ENCODE data around the gene GALNT10.

Gene GALNT10

DNA sequence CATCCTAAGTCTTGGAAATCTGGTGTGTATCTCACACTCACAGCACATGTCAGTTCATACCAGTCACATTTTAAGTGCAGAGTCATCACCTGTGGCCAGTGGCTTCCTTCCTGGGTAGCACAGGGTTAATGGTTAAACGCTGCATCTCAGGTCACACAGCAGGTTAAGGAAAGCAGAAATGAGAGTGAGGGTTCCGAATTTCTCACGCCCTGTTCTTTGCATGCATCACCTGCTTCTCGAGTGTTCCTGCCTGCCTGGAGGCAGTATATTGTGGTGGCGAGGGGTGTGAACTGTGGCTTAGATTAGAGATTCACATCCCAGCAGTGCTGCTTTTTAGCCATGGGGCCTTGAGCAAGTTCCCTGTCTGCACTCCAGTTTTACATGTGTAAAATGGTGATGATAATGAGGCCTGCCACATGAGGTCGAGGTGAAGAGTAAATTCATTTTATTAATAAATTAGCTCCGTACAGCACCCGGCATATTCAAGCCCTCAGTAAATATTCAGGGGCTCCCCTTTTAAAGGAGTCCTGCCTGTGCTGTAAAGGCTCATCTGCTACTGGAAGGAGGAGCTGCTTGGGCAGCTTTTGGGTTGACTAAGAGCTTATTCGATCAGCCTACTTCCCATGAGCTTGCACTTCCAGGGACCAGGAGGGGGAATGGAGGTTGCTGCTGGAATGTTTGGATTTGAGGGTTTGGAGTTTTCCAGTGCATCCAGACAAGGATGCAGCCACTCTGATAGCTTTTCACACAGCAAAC lies 194.1 kb downstream of the GALNT10 start:
- ATAC-seq (peak; percentile 44), DNase-seq (peak; percentile 8)

GRCh38 chr5:154385236-154385512 lies 194.6 kb downstream of the GALNT10 start:
- DNase-seq (peak; percentile 11), ATAC-seq (peak; percentile 10)

GRCh38 chr5:154386952-154387629 lies 196.6 kb downstream of the GALNT10 start:
- DNase-seq (no peak), ATAC-seq (no peak)

GRCh38 chr5:154388842-154389241 lies 198.3 kb downstream of the GALNT10 start:
- DNase-seq (no peak), ATAC-seq (no peak)

GRCh38 chr5:154390096-154390495 lies 199.6 kb downstream of the GALNT10 start:
- DNase-seq = no peak
- no peak for ATAC-seq

GRCh38 chr5:154390746-154391359 lies 200.3 kb downstream of the GALNT10 start:
- ATAC-seq (no peak), DNase-seq (no peak)

DNA sequence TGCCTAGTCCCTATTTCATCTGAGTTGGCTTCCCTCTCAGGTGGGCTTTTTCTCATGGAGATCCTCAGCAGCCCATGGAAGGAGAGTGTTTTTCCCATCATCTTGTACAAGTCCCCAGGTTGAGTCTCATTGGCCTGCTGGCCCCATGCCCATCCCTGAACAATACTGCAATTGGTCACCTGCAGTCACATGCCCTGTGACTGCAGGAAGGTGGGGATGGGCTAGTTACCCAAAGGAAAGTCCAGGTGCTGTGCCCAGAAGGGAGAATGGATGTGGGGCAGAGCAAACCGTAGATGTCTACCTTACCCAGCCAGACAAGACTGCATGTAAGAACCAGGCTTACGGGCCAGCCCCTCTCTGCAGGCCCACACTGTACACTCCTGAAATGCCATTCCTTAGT lies 201.3 kb downstream of the GALNT10 start:
- no peak for DNase-seq
- no peak for ATAC-seq

DNA sequence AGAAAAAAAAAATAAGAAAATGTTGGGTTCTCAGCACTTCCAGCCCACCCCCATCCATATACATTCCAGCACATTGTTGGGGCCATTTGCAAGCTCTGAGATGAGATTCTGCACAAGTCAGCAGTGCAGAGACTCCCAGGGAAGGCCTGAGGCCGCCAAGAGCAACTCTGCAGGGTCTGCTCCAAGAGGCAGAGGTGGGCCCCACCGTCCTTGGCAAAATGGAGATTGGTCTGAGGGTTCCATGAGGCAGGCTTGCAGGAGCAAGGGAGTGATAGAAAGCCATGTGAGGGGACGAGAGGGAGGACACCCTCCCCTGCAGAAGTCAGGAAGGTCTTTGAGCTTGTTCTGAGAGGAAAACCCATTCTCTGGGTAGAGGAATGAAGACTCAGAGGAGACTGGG lies 203.3 kb downstream of the GALNT10 start:
- ATAC-seq = no peak
- no peak for DNase-seq

DNA sequence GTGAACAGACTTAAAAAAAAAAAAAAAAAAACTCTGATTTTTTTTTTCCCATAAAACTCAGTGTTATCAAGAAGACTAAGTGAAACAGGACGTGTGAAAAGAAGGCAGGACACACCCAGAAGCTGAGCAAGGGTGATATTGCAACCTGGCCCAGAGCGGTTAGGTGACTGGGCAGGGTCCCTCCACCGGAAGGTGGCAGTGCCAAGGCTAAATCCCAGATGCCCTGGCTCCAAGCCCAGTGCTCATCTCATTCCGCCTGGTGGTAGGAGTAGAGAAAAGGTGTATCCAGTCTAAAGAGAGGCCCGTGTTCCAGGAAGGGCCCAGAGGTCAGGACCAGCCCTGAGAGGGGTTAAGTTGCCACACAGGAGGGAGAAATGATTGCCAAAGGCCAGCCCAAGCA lies 203.8 kb downstream of the GALNT10 start:
- ATAC-seq (no peak), DNase-seq (no peak)

GRCh38 chr5:154395407-154396106 lies 205.0 kb downstream of the GALNT10 start:
- DNase-seq (no peak), ATAC-seq (no peak)

- no peak for DNase-seq
- ATAC-seq = no peak
Measured at GRCh38 chr5:154396128-154396527, 205.6 kb downstream of the GALNT10 start.

GRCh38 chr5:154397652-154398406 lies 207.3 kb downstream of the GALNT10 start:
- DNase-seq (no peak), ATAC-seq (no peak)

GRCh38 chr5:154400678-154401077 lies 210.1 kb downstream of the GALNT10 start:
- no peak for DNase-seq
- no peak for ATAC-seq

- DNase-seq (no peak), ATAC-seq (no peak)
Measured at GRCh38 chr5:154401355-154401754, 210.8 kb downstream of the GALNT10 start.

DNA sequence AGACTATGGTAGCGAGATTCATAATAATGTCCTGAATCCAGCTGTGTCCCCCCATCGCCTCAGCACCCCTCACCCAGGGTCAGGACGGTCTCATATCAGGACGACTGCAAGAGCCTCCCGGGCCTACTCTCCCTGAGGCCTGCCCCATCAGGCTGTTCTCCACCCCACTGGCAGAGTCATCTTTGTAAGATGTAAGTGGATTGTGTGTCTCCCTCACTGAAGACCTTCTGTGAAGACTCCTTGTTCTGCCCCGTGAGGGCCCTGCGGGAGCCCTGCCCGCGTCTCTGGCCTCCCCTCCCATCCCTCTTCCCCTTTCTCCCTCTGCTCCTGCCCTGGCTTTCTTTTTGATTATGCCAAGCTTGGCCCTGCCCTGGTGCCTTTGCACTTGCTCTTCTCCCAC lies 211.4 kb downstream of the GALNT10 start:
- ATAC-seq (no peak), DNase-seq (no peak)

GRCh38 chr5:154402611-154403010 lies 212.1 kb downstream of the GALNT10 start:
- no peak for ATAC-seq
- no peak for DNase-seq

- ATAC-seq = no peak
- no peak for DNase-seq
Measured at GRCh38 chr5:154403234-154403633, 212.7 kb downstream of the GALNT10 start.

GRCh38 chr5:154403776-154404387 lies 213.3 kb downstream of the GALNT10 start:
- DNase-seq (no peak), ATAC-seq (no peak)

DNA sequence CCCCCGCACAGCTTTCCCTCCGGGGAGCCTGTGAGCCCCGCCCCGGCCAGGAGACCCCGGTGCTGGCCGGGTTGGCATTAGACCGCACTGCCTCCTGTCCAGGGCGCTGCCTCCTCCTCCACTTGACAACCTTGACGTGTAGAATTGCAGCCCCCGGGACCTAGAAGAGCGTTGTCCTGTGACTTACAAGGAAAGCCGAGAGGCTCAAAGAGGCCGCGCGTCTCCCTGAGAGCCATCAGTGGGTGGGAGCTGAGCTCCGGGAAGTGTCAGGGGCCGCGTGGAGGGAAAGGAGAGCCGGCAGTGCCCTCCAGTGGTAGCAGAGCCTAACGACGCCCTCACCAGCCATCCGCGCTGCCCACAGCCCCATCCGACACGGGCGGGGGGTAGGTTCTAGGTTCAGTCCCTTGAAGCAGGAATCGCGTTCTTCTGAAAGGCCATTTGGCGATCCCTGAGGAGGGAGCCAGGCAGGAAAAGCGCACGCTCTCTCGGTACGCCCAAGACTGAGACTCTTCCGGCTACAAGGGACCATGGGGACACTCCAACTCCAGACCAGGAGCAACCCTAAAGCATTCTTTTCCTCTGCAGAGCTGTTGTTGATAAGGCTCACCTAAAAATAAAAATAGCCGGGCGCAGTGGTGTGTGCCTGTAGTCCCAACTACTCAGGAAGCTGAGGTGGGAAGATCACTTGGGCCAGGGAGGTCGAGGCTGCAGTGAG lies 214.7 kb downstream of the GALNT10 start:
- DNase-seq (peak; percentile 82), ATAC-seq (peak; percentile 96)

DNA sequence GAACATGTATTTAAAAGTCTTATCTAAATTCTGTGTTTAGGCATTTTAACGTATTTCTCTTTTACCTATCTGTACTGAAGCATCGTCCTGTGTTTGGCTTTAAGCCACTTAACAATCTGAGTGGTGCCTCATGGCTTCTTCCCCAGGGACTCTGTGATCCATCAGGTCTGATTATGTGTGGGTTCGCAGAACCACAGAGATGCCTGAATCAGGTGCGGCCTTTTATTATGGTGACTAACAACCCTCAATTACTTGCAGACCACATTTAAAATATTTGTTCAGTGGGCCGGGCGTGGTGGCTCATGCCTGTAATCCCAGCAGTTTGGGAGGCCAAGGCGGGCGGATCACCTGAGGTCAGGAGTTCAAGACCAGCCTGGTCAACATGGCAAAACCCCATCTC lies 215.7 kb downstream of the GALNT10 start:
- ATAC-seq = no peak

GRCh38 chr5:154406826-154407225 lies 216.3 kb downstream of the GALNT10 start:
- no peak for DNase-seq
- no peak for ATAC-seq

More for the DNA sequence above, 215.7 kb downstream of the GALNT10 start:
- DNase-seq = no peak

All from stimulated activated naive CD8-positive, alpha-beta T cell treated with anti-CD3 and anti-CD28 coated beads, Interleukin-15, Interleukin-2, amounts not matched to agents 100 U/mL and 50 U/mL, for 24 hours (primary cell).